Esophagus squamous epithelium (tissue), 4 donors: Measurements from ENCODE around the gene CATSPERB.

Experiments used
- CTCF ChIP-seq, 6 experiments: fragments of 450-650 bp in 4 of 6; fragments of 200-600 bp in 2 of 6; sonication (generic) in 2 of 6; IDR thresholded peaks; one replicate each; pipeline ENCODE4 v1.5.1; 2016 to 2019; ENCODE audit warnings: antibody characterized with exemption in 6 of 6, mild to moderate bottlenecking in 4 of 6, moderate library complexity in 4 of 6
- POLR2A ChIP-seq, 4 donors: fragments of 450-650 bp; IDR thresholded peaks; one replicate each; pipeline ENCODE4 v1.6.1; 2017; ENCODE audit warnings: antibody characterized with exemption in 4 of 4, mild to moderate bottlenecking in 4 of 4, moderate library complexity in 3 of 4

DNA sequence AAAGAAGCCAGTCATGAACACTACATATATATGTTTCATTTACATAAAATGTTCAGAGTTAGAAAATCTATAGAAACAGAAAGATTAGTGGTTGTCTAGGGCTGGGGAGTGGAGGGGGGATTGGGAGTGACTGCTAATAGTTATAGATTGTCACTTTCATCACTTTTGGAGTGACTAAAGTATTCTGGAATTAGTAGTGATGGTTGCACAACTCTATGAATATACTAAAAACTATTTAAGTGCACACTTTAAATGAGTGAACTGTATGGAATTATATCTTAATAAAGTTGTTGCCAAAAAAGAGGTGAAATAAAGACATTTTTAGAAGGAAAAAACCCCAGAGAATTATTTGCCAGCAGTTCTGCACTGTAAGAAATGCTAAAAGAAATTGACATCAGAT is 9.5 kb downstream of the CATSPERB start:
- TF ChIP-seq CTCF (IDR thresholded peaks at IDR 0.05) (no peak), POLR2A (IDR thresholded peaks at IDR 0.05) (no peak)
